ENCODE results near the gene SPINK13.

SPINK13 gene

GRCh38 chr5:148268566-148268965, at the start of gene SPINK13:
Gene SPINK13, plus strand, starts transcription at chr5:148268794. Its CDS starts 1,279 bp downstream, at chr5:148270073.
- DNase-seq (ENCODE audit: extremely low spot score), result no peak
- no peak for TF ChIP-seq CTCF (IDR thresholded peaks at IDR 0.05; ENCODE audit: control extremely low read depth, extremely low read depth, low read depth, missing control alignments)
- POLR2A ChIA-PET, result no interaction called here
- CTCF ChIA-PET, result interaction anchor here (1.3 kb wide), 1 partner anchor 9 kb away, joined by 5 read pairs; no protein-coding TSS in a partner anchor

- TF ChIP-seq CTCF (IDR thresholded peaks at IDR 0.05; ENCODE audit: control extremely low read depth, extremely low read depth, low read depth, missing control alignments), result no peak
These were observed 47.1 kb upstream of the SPINK13 start for GRCh38 chr5:148221508-148221907.

GRCh38 chr5:148224117-148224742, 44.4 kb upstream of the SPINK13 start:
- ChIA-PET CTCF (interaction anchor here (0.7 kb wide), 1 partner anchor 107 kb away, joined by 3 read pairs; no protein-coding TSS in a partner anchor), POLR2A (no interaction called here)
- no peak for TF ChIP-seq CTCF (IDR thresholded peaks at IDR 0.05; ENCODE audit: control extremely low read depth, extremely low read depth, low read depth, missing control alignments)
- no peak for DNase-seq (ENCODE audit: extremely low spot score)

More at GRCh38 chr5:148221508-148221907, 47.1 kb upstream of the SPINK13 start:
- no peak for DNase-seq (ENCODE audit: extremely low spot score)
- ChIA-PET CTCF (interaction anchor here (1.0 to 1.4 kb wide), 2 partner anchors 10 to 23 kb away, joined by 3 to 4 read pairs; no protein-coding TSS in a partner anchor), POLR2A (no interaction called here)

- TF ChIP-seq CTCF (IDR thresholded peaks at IDR 0.05; ENCODE audit: control extremely low read depth, extremely low read depth, low read depth, missing control alignments), result no peak
- POLR2A ChIA-PET, result no interaction called here
- CTCF ChIA-PET, result no interaction called here
- no peak for DNase-seq (ENCODE audit: extremely low spot score)
These were observed 40.1 kb upstream of the SPINK13 start for GRCh38 chr5:148228392-148228984.

GRCh38 chr5:148229840-148230239, 38.8 kb upstream of the SPINK13 start:
- POLR2A ChIA-PET, result no interaction called here
- CTCF ChIA-PET, result no interaction called here
- DNase-seq (ENCODE audit: extremely low spot score), result no peak
- no peak for TF ChIP-seq CTCF (IDR thresholded peaks at IDR 0.05; ENCODE audit: control extremely low read depth, extremely low read depth, low read depth, missing control alignments)

GRCh38 chr5:148230240-148230639, 38.4 kb upstream of the SPINK13 start:
- ChIA-PET CTCF (no interaction called here), POLR2A (no interaction called here)
- no peak for DNase-seq (ENCODE audit: extremely low spot score)
- no peak for TF ChIP-seq CTCF (IDR thresholded peaks at IDR 0.05; ENCODE audit: control extremely low read depth, extremely low read depth, low read depth, missing control alignments)
